CD4-positive, alpha-beta T cell treated with Interleukin-2 at 100 ng/mL for 4 hours (primary cell): ENCODE results near the gene MEI1.

Experiments used
- DNase-seq: peaks from one replicate; pipeline ENCODE4 v3.0.0-alpha.2; 2020; ENCODE audit warnings: low spot score

MEI1 gene

DNA sequence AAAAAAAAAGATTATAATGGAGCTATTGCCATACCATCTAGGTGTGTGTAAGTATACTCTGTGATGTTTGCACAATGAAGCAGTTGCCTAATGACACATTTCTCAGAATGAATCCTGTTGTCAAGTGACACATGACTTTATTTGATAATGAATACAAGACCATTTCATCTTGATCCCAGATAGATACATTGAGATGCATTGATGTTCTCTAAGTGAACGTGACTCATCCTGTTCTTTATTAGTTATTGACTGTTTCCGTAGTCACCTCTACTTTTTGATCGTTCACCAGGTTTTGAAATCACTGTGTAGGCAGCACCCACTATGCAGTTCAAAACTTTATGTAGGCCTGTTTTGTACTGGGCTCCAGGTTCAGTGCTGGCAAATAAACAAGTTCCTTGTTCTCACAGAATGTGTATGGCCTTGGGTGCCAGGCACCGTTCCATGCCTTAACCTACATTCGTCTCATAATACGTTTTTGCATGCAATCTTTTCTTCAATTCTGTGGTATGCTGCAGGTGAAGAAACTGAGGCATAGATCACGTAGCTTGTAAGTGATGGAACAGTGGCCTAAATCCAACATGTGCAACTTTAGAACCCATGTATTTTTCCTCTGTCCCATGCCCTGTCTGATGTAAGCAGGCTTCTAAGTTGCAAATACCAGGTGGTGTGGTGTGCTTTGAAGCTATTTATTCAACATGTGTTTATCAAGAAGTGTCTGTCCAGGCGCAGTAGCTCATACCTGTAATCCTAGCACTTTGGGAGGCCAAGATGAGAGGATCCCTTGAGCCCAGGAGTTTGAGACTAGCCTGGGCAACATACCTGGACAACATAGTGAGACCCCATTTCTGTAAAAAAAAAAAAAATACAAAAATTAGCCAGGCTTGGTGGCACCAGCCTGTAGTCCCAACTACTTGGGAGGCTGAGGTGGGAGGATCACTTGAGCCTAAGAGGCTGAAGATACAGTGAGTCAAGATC, 144.0 kb downstream of the MEI1 start:
- peak; percentile 56 for DNase-seq

DNA sequence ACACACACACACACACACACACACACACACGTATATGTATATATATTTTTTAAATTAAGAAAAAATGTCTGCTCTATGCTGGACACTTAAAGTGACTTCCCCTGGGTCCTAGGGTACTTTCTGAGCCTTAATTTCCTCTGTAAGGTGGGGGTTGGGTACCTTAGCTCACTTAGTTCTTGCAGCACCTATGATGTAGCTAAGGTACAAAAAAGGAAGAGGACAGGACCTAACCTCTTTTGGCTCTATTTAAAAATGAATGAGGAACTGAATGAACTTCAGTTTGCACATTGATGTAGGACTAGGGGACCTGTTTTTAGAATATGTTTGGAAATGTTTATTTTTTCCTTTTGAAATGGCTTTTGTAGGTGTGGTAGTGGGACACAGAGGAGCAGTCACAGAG, 144.7 kb downstream of the MEI1 start:
- no peak for DNase-seq

DNA sequence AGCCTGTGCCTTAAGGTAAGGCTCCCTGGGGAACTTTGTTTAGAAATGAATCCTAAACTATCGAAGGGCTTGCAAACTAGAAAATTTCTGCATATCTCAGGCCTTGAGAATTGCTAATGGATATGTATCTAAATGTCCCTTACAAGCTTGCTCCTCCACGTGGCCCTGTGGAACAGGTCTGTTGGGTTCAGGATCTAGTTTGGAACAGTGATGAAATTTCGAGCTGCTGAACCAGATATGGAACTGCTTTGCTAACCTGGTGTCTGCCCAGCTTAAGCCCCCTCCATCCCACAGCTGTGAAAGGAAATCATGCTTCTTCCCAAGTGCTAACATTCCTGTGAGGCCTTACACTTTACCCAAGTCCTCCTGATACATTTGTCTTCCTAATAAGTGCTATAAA, 145.2 kb downstream of the MEI1 start:
- no peak for DNase-seq

DNA sequence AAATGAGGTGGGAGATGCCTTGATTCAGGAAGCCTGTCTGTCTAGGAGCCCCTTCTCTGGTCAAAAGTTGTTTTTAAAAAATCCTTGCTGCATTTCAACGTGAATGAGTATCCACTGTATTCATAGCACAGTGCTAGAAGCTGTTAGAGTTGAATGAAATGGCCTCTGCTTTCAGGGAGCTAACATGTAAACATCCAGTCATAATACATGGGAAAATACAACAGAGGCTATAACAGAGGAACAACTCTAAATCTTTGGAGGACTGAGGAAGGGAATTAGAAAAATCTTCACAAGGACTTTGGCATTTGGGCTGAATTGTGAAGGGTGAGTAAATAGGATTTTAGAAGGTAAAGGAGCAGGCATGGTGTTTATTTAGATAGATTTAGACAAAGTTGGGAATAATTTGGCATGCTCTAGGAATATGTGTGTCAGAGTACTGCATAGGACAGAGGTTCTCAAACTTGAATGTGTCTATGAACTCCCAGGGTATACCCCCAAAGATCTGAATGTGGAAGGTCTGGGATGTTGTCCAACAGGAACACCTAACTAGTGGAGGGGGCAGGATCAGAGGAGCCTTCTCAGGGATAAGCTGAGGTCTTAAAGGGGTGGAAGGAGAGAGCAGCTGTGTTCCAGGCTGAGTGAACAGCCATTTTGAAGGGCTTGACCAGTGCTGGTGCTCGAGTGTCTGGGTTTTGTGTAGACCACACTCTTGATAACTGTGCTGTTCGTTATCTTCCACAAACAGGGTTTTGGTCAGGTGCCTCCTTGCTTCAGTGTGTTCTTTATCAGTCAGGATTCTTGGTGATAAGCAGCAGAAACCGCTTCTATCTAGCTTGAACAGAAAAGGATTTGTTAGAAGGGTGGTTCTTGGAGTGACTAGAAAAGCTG, 146.3 kb downstream of the MEI1 start:
- DNase-seq = no peak

DNA sequence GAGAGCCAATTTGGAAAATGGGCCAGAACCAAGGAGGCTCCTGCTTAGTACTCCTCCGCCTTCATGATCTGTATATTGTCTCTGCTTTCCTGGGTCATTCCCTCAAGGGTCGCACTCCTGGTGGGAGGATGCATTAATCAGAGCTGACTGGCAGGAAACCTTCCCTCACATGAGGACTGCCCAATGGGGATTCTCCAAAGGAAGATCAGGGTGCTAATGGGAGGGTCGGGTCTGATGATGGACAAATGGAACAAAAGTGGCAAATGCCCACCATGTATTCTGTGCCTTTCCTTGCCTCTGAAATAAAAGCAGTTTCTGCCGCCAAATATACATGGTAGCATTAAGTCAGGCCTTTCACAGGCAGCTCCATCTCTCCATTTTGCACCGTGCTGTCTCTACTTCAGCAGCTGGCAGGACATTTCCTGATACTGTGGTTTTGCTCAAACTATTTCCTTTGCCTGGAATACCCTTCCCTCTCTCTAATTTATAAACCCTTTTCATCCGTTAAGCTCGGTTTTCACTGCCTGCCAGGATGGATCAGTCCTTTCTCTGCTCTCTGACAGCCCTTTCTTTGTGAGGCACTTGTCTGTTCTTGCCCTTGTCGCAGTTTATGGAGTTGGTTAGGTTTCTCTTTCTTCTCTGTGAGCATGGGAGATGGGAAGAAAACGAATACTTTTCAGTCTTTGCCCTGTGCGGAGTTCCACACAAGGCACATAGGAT, 147.1 kb downstream of the MEI1 start:
- DNase-seq = no peak

DNA sequence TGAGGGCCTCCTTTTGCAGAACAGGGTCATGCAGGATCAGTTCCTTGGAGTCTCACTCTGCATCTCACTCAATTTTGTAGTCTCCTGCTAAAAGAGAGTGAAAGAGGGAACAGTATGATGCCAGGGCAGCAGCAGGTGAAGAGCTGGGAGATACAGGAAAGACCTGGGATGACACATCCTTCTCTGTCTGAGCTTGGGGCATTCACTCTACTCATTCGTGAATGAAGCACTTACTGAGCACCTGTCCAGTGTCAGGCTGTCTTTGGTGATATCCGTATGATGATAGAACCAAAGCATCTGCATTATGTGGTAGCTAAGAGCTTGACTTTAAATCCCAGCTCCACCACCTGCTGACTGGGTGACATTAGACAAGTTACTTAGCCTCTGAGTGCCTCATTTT, 148.0 kb downstream of the MEI1 start:
- DNase-seq = no peak

DNA sequence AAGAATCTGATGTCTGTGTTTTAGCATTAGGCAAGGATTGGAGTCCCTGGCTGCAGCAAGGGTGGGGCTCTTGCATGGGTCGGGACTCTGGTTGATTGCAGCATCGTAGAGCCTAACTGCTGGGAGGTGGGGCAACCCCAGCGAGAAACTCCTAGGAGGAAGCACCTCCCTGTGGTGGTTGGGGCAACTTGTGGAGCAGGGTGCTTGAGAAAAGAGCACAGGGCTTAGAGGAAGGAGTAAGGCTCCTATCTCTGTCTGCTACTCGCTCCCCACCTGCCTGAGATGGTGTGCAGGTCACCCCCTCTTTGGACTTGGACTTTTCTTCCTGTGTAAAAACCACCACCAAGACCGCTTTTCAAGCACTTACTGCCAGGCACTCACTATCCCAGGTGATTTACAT, 149.2 kb downstream of the MEI1 start:
- no peak for DNase-seq
